Neural progenitor cell (in vitro differentiated cells): ENCODE measurements around the gene OGFOD3. TPM values are rescaled to one million over a fixed set of nuclear protein-coding genes. Genes with fewer than 3 reads are reported as not detected.

ENCODE experiments used
- DNase-seq: peaks from one replicate; pipeline ENCODE4 v3.0.0-alpha.2; 2016; ENCODE audit warnings: low spot score
- H2AFZ ChIP-seq: fragments of 200-600 bp; sonication (generic); replicated peaks from 2 replicates; pipeline ENCODE4 v1.6.1; 2016; ENCODE audit warnings: antibody characterized with exemption
- H3F3A ChIP-seq: fragments of 200-600 bp; sonication (generic); 2 replicates; pipeline ENCODE4 v1.6.1; 2016; ENCODE audit warnings: antibody characterized with exemption, low read depth
- H3K27ac ChIP-seq: fragments of 200-600 bp; sonication (generic); 2 replicates; pipeline ENCODE4 v1.5.1; 2016; ENCODE audit warnings: mild to moderate bottlenecking
- H3K27me3 ChIP-seq: fragments of 200-600 bp; sonication (generic); 2 replicates; pipeline ENCODE4 v1.6.1; 2016; ENCODE audit warnings: mild to moderate bottlenecking, moderate library complexity
- H3K36me3 ChIP-seq: fragments of 200-600 bp; sonication (generic); 2 replicates; pipeline ENCODE4 v1.5.1; 2016
- H3K4me1 ChIP-seq: fragments of 200-600 bp; sonication (generic); 2 replicates; pipeline ENCODE4 v1.6.1; 2016; ENCODE audit warnings: mixed run types
- H3K4me2 ChIP-seq: fragments of 200-600 bp; sonication (generic); 2 replicates; pipeline ENCODE4 v1.6.1; 2016
- H3K4me3 ChIP-seq: fragments of 200-600 bp; sonication (generic); 2 replicates; pipeline ENCODE4 v1.5.1; 2016
- H3K79me2 ChIP-seq: fragments of 200-600 bp; sonication (generic); 2 replicates; pipeline ENCODE4 v1.6.1; 2016; ENCODE audit warnings: low read depth
- H3K9ac ChIP-seq: fragments of 200-600 bp; sonication (generic); 2 replicates; pipeline ENCODE4 v1.6.1; 2016
- H3K9me3 ChIP-seq: fragments of 200-600 bp; sonication (generic); 2 replicates; pipeline ENCODE4 v1.5.1; 2016; ENCODE audit warnings: low read depth
- H4K20me1 ChIP-seq: fragments of 200-600 bp; sonication (generic); 2 replicates; pipeline ENCODE4 v1.6.1; 2016; ENCODE audit warnings: low read depth
- H3K27ac Mint-ChIP-seq: 3 replicates; pipeline ENCODE4 v1.8.0; 2021; ENCODE audit warnings: mixed read lengths
- H3K27me3 Mint-ChIP-seq: 2 replicates; pipeline ENCODE4 v1.8.0; 2022; ENCODE audit warnings: low read depth, mild to moderate bottlenecking, inconsistent platforms, moderate library complexity, mixed read lengths; ENCODE audit not compliant: insufficient read depth
- H3K36me3 Mint-ChIP-seq: 3 replicates; pipeline ENCODE4 v1.8.0; 2021; ENCODE audit warnings: mixed read lengths
- H3K4me1 Mint-ChIP-seq: 3 replicates; pipeline ENCODE4 v1.8.0; 2021; ENCODE audit warnings: mixed read lengths
- H3K4me3 Mint-ChIP-seq: 3 replicates; pipeline ENCODE4 v1.8.0; 2021; ENCODE audit warnings: mild to moderate bottlenecking, moderate library complexity, mixed read lengths
- H3K9me3 Mint-ChIP-seq: 3 replicates; pipeline ENCODE4 v1.8.0; 2020; ENCODE audit warnings: mixed read lengths
- EZH2 ChIP-seq: fragments of 200-600 bp; sonication (generic); IDR thresholded peaks from 2 replicates; pipeline ENCODE4 v1.6.1; 2017; ENCODE audit warnings: antibody characterized with exemption, mild to moderate bottlenecking, moderate library complexity
- EZH2phosphoT487 ChIP-seq: fragments of 200-600 bp; sonication (generic); IDR thresholded peaks from 2 replicates; pipeline ENCODE4 v1.6.1; 2017; ENCODE audit warnings: antibody characterized with exemption
- total RNA-seq: library from RNA; depleted of rRNA; stranded (reverse); fragments of >200 nt; gene quantifications from 2 replicates; pipeline ENCODE4 v1.2.3, GENCODE V29; 2015; ENCODE audit warnings: low replicate concordance
- TF ChIP-seq, protein P1 (sequence below): fragments of 200-600 bp; sonication (generic); IDR thresholded peaks from 2 replicates; pipeline ENCODE4 v1.5.1; 2017; ENCODE audit warnings: antibody characterized with exemption, mild to moderate bottlenecking

OGFOD3 gene
- total RNA-seq, 1 donor from 2014 or later: 26.8 TPM

- H3K36me3 Mint-ChIP-seq: no peaks in the 10 kb centered on the region
Observed at GRCh38 chr17:82355770-82356427, 62.5 kb downstream of the OGFOD3 start.

DNA sequence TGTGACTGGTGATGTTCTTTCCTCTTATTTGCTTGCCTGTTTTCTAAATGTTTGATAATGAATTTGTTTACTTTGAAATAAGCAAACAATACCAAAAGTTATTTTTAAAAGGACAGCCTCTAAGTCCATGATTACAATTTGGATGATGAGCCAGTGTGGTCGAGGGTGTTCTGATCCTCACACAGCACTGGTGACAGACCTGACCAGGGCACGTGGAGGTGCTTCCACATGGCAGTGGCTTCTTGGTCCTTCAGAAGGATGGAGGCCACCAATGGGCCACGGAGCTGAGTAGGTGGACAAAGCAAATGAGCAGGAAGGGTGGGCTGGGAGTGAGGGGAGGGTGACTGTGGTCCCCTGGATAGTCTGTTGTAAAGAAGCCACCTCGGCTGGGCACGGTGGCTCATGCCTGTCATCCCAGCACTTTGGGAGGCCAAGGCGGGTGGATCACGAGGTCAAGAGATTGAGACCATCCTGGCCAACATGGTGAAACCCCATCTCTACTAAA is 63.5 kb downstream of the OGFOD3 start:
- peaks cover 5% of the 10 kb centered on the region for H3K4me1 ChIP-seq
- no peak overlapping the region for H3K9ac ChIP-seq
- peaks cover 4% of the 10 kb centered on the region for H3K27me3 Mint-ChIP-seq
- H3K4me1 Mint-ChIP-seq: peaks cover 24% of the 10 kb centered on the region
- H3K4me2 ChIP-seq: no peak overlapping the region
- no peaks in the 10 kb centered on the region for H3K36me3 ChIP-seq
- no peaks in the 10 kb centered on the region for H3K79me2 ChIP-seq
- TF ChIP-seq EZH2phosphoT487 (no peak), EZH2 (no peak)
- TF ChIP-seq, protein P1, sequence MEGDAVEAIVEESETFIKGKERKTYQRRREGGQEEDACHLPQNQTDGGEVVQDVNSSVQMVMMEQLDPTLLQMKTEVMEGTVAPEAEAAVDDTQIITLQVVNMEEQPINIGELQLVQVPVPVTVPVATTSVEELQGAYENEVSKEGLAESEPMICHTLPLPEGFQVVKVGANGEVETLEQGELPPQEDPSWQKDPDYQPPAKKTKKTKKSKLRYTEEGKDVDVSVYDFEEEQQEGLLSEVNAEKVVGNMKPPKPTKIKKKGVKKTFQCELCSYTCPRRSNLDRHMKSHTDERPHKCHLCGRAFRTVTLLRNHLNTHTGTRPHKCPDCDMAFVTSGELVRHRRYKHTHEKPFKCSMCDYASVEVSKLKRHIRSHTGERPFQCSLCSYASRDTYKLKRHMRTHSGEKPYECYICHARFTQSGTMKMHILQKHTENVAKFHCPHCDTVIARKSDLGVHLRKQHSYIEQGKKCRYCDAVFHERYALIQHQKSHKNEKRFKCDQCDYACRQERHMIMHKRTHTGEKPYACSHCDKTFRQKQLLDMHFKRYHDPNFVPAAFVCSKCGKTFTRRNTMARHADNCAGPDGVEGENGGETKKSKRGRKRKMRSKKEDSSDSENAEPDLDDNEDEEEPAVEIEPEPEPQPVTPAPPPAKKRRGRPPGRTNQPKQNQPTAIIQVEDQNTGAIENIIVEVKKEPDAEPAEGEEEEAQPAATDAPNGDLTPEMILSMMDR: no peak
- H3K27me3 ChIP-seq: peaks cover 5% of the 10 kb centered on the region
- no peaks in the 10 kb centered on the region for H4K20me1 ChIP-seq
- H3F3A ChIP-seq: peaks cover 13% of the 10 kb centered on the region
- H3K4me3 Mint-ChIP-seq: no peak overlapping the region
- no peak overlapping the region for H3K27ac Mint-ChIP-seq
- H3K36me3 Mint-ChIP-seq: no peaks in the 10 kb centered on the region
- no peak overlapping the region for H3K4me3 ChIP-seq
- H2AFZ ChIP-seq: no peak overlapping the region
- peaks cover 2% of the 10 kb centered on the region for H3K9me3 Mint-ChIP-seq
- H3K27ac ChIP-seq: no peak overlapping the region
- H3K9me3 ChIP-seq: no peaks in the 10 kb centered on the region
- no peak for DNase-seq

More at GRCh38 chr17:82355770-82356427, 62.5 kb downstream of the OGFOD3 start:
- Histone ChIP-seq H3K79me2 (no peaks in the 10 kb centered on the region), H3K9ac (no peak overlapping the region), H3K27ac (no peak overlapping the region), H3K9me3 (no peaks in the 10 kb centered on the region), H4K20me1 (no peaks in the 10 kb centered on the region), H3K4me3 (no peak overlapping the region), H3K27me3 (peaks cover 5% of the 10 kb centered on the region), H3K4me1 (peaks cover 5% of the 10 kb centered on the region), H3K4me2 (no peak overlapping the region), H3K36me3 (no peaks in the 10 kb centered on the region), H2AFZ (no peak overlapping the region), H3F3A (peaks cover 13% of the 10 kb centered on the region)
- TF ChIP-seq, protein P1: no peak
- TF ChIP-seq EZH2 (no peak), EZH2phosphoT487 (no peak)
- peaks cover 3% of the 10 kb centered on the region for H3K27me3 Mint-ChIP-seq
- DNase-seq: no peak
- H3K4me1 Mint-ChIP-seq: peaks cover 24% of the 10 kb centered on the region
- H3K27ac Mint-ChIP-seq: no peak overlapping the region
- no peak overlapping the region for H3K4me3 Mint-ChIP-seq
- H3K9me3 Mint-ChIP-seq: peaks cover 2% of the 10 kb centered on the region

GRCh38 chr17:82353484-82353883 is 64.9 kb downstream of the OGFOD3 start:
- Mint-ChIP-seq H3K36me3 (no peaks in the 10 kb centered on the region), H3K27me3 (peaks cover 7% of the 10 kb centered on the region), H3K27ac (no peak overlapping the region), H3K9me3 (peaks cover 2% of the 10 kb centered on the region), H3K4me1 (peaks cover 30% of the 10 kb centered on the region), H3K4me3 (no peak overlapping the region)
- H4K20me1 ChIP-seq: no peaks in the 10 kb centered on the region
- H3K27me3 ChIP-seq: no peaks in the 10 kb centered on the region
- H3K4me1 ChIP-seq: peaks cover 5% of the 10 kb centered on the region
- no peak overlapping the region for H3K4me3 ChIP-seq
- no peak overlapping the region for H3K27ac ChIP-seq
- no peaks in the 10 kb centered on the region for H3K9me3 ChIP-seq
- no peak for DNase-seq
- no peak overlapping the region for H3K4me2 ChIP-seq
- H3K9ac ChIP-seq: no peak overlapping the region
- no peaks in the 10 kb centered on the region for H3K79me2 ChIP-seq
- H3K36me3 ChIP-seq: no peaks in the 10 kb centered on the region
- TF ChIP-seq EZH2: no peak
- TF ChIP-seq EZH2phosphoT487: no peak
- TF ChIP-seq, protein P1: no peak
- peaks cover 8% of the 10 kb centered on the region for H3F3A ChIP-seq
- H2AFZ ChIP-seq: no peak overlapping the region
